OCI-LY7 (cell line): ENCODE measurements around the gene CHAC2. TPM values are rescaled to one million over a fixed set of nuclear protein-coding genes. Genes with fewer than 3 reads are reported as not detected.
"Not testable (repeated sequence)": the region's sequence is repeated elsewhere in the genome, so short reads cannot be mapped to it uniquely, and the experiment has no call there.

ENCODE experiments used
- BruUV-seq: library from RNA; stranded (reverse); fragments of 400-500 nt; replicated peaks from 2 replicates; lab custom pipeline; 2021; lab: Mats Ljungman, UMichigan
- CTCF ChIA-PET: fragments of 300-600 bp; sonication (Branson Sonifier 250); formaldehyde crosslinking; loops from one replicate; lab custom pipeline; 2022; ENCODE audit warnings: antibody characterized with exemption; ENCODE audit not compliant: unreplicated experiment; lab: Charles Lee
- POLR2A ChIA-PET: fragments of 300-600 bp; sonication (Branson Sonifier 250); formaldehyde crosslinking; loops from one replicate; lab custom pipeline; 2022; ENCODE audit warnings: antibody characterized with exemption; lab: Charles Lee
- DNase-seq: peaks from one replicate; pipeline ENCODE4 v3.0.0-alpha.2; 2015; ENCODE audit warnings: low spot score
- H2AFZ ChIP-seq: fragments of 200-600 bp; sonication (generic), shearing (Covaris generic); 2 replicates; pipeline ENCODE4 v1.6.1; 2014; ENCODE audit warnings: mild to moderate bottlenecking, antibody characterized with exemption, low read length, moderate library complexity
- H3K27ac ChIP-seq: fragments of 200-600 bp; sonication (generic); 2 replicates; pipeline ENCODE4 v1.5.1; 2014; ENCODE audit warnings: mixed run types, low read depth, mild to moderate bottlenecking, moderate library complexity, low read length, inconsistent platforms; ENCODE audit not compliant: poor library complexity, severe bottlenecking
- H3K36me3 ChIP-seq: fragments of 200-600 bp; sonication (generic); 2 replicates; pipeline ENCODE4 v1.6.1; 2014; ENCODE audit warnings: mild to moderate bottlenecking, antibody characterized with exemption, low read length, moderate library complexity, mixed read lengths; ENCODE audit not compliant: insufficient read depth
- H3K4me1 ChIP-seq: fragments of 200-600 bp; sonication (generic); 2 replicates; pipeline ENCODE4 v1.5.1; 2014; ENCODE audit warnings: mild to moderate bottlenecking, low read length; ENCODE audit not compliant: insufficient read depth, poor library complexity, severe bottlenecking
- H3K4me2 ChIP-seq: fragments of 200-600 bp; sonication (generic); 2 replicates; pipeline ENCODE4 v1.6.1; 2014; ENCODE audit warnings: mild to moderate bottlenecking, low read length
- H3K4me3 ChIP-seq: fragments of 200-600 bp; sonication (generic); 2 replicates; pipeline ENCODE4 v1.5.1; 2014; ENCODE audit warnings: mild to moderate bottlenecking, low read depth, low read length; ENCODE audit not compliant: poor library complexity, severe bottlenecking
- H3K79me2 ChIP-seq: fragments of 200-600 bp; sonication (generic); 2 replicates; pipeline ENCODE4 v1.6.1; 2016; ENCODE audit warnings: low read depth, mild to moderate bottlenecking, low read length, moderate library complexity, mixed read lengths; ENCODE audit not compliant: insufficient read depth
- H3K9me2 ChIP-seq: fragments of 200-600 bp; sonication (generic); 2 replicates; pipeline ENCODE4 v1.6.1; 2016; ENCODE audit warnings: mild to moderate bottlenecking, low read length, mixed read lengths; ENCODE audit not compliant: insufficient read depth
- H3K9me3 ChIP-seq: fragments of 200-600 bp; sonication (generic); 2 replicates; pipeline ENCODE4 v1.6.1; 2014; ENCODE audit warnings: mild to moderate bottlenecking, mixed run types, low read length, mixed read lengths
- H4K20me1 ChIP-seq: fragments of 200-600 bp; sonication (generic); 2 replicates; pipeline ENCODE4 v1.6.1; 2014; ENCODE audit warnings: mild to moderate bottlenecking, antibody characterized with exemption, low read length, moderate library complexity, mixed read lengths; ENCODE audit not compliant: insufficient read depth
- EZH2phosphoT487 ChIP-seq: fragments of 200-600 bp; sonication (generic); IDR thresholded peaks from 2 replicates; pipeline ENCODE4 v1.6.1; 2018; ENCODE audit warnings: low read depth, borderline replicate concordance, mild to moderate bottlenecking, mixed run types, antibody characterized with exemption, low read length, moderate library complexity, mixed read lengths
- intact Hi-C: fragments of 100-400 bp; cut with micrococcal nuclease; formaldehyde crosslinking; loops from one replicate; pipeline ENCODE4 v1.10.0; 2022; ENCODE audit not compliant: unreplicated experiment
- total RNA-seq, 2 experiments: library from RNA; depleted of rRNA in 1 of 2; stranded (reverse); fragments of >200 nt in 1 of 2; shearing (Covaris generic) in 1 of 2; gene quantifications; 2 replicates each; pipeline ENCODE4 v1.2.3, GENCODE V29; 2014 to 2022
- TF ChIP-seq, protein P1 (sequence below): fragments of 200-600 bp; sonication (generic); conservative IDR thresholded peaks from 2 replicates; pipeline ENCODE4 v1.5.1; 2014; ENCODE audit warnings: mild to moderate bottlenecking, antibody characterized with exemption, low read length, moderate library complexity, mixed read lengths

CHAC2 gene
- total RNA-seq, 2 experiments from 2014 or later = 13.9 to 15.9 TPM

DNA sequence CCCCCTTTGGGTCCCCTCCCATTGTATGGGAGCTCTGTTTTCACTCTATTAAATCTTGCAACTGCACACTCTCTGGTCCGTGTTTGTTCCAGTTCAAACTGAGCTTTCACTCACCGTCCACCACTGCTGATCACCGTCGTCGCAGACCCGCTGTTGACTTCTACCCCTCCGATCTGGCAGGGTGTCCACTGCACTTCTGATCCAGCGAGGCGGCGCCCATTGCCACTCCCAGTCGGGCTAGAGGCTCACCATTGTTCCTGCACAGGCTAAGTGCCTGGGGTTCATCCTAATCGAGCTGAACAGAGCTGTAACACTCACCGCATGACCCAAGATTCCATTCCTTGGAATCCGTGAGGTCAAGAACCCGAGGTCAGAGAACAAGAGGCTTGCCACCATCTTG lies 11.0 kb upstream of the CHAC2 start:
- Histone ChIP-seq H3K4me3 (no peak overlapping the region), H3K79me2 (no peaks in the 10 kb centered on the region), H3K27ac (no peak overlapping the region), H4K20me1 (0 out of 2 replicates have a peak, but pooled peaks cover 3% of the 10 kb centered on the region), H2AFZ (no peak overlapping the region), H3K9me3 (no peaks in the 10 kb centered on the region), H3K4me1 (no peaks in the 10 kb centered on the region), H3K9me2 (no peaks in the 10 kb centered on the region), H3K4me2 (no peak overlapping the region), H3K36me3 (peaks cover 22% of the 10 kb centered on the region)
- intact Hi-C loops = no loop called here
- no peak for DNase-seq
- TF ChIP-seq, protein P1, sequence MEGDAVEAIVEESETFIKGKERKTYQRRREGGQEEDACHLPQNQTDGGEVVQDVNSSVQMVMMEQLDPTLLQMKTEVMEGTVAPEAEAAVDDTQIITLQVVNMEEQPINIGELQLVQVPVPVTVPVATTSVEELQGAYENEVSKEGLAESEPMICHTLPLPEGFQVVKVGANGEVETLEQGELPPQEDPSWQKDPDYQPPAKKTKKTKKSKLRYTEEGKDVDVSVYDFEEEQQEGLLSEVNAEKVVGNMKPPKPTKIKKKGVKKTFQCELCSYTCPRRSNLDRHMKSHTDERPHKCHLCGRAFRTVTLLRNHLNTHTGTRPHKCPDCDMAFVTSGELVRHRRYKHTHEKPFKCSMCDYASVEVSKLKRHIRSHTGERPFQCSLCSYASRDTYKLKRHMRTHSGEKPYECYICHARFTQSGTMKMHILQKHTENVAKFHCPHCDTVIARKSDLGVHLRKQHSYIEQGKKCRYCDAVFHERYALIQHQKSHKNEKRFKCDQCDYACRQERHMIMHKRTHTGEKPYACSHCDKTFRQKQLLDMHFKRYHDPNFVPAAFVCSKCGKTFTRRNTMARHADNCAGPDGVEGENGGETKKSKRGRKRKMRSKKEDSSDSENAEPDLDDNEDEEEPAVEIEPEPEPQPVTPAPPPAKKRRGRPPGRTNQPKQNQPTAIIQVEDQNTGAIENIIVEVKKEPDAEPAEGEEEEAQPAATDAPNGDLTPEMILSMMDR = no peak
- TF ChIP-seq EZH2phosphoT487 = no peak
- BruUV-seq = no TSS peak
- ChIA-PET POLR2A (interaction anchor here (0.6 kb wide), 2 partner anchors 147 to 358 kb away, joined by 3 read pairs; no protein-coding TSS in a partner anchor), CTCF (no interaction called here)

DNA sequence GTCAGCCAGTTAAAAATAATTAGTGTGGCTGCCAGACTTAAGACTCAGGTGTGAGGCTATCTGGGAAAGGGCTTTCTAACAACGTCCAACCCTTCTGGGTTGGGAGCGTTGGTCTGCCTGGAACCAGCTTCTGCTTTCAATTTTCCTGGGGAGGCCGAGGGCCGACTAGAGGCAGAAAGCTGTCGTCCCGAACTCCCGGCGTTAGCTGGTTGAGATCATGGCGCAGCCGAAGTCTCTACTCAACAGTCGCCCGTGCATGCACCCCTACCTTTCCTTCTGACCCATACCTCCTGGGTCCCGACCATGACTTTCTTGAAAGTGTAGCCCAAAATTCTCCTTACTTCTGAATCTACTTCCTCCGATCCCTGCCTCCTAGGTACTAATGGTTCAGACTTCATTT lies 10.4 kb upstream of the CHAC2 start:
- H3K4me3 ChIP-seq, H3K4me2 ChIP-seq, BruUV-seq, CTCF ChIA-PET, H4K20me1 ChIP-seq, H3K9me3 ChIP-seq, intact Hi-C loops, H3K27ac ChIP-seq, H3K4me1 ChIP-seq, H3K9me2 ChIP-seq, DNase-seq, H3K79me2 ChIP-seq, H2AFZ ChIP-seq: not testable (repeated sequence)
- peaks cover 28% of the 10 kb centered on the region for H3K36me3 ChIP-seq
- POLR2A ChIA-PET = interaction anchor here (0.6 kb wide), 2 partner anchors 146 to 357 kb away, joined by 3 read pairs; no protein-coding TSS in a partner anchor

- Histone ChIP-seq H3K27ac (no peak overlapping the region), H2AFZ (no peak overlapping the region), H3K4me3 (no peak overlapping the region), H3K4me1 (peaks cover 30% of the 10 kb centered on the region), H3K9me2 (no peaks in the 10 kb centered on the region), H3K9me3 (no peaks in the 10 kb centered on the region), H4K20me1 (no peaks in the 10 kb centered on the region), H3K4me2 (no peak overlapping the region), H3K79me2 (peaks cover 42% of the 10 kb centered on the region), H3K36me3 (peaks cover 58% of the 10 kb centered on the region)
- ChIA-PET POLR2A (interaction anchor here (0.7 to 1.7 kb wide), 3 partner anchors 17 to 323 kb away, joined by 5 to 7 read pairs (median 5); no protein-coding TSS in a partner anchor), CTCF (no interaction called here)
- TF ChIP-seq, protein P1 = no peak
- no peak for TF ChIP-seq EZH2phosphoT487
- no peak for DNase-seq
- BruUV-seq = no TSS peak
- intact Hi-C loops = loop anchor here (5.0 kb wide), 1 partner anchor 337 kb away; no protein-coding TSS in a partner anchor
Measured at GRCh38 chr2:53765767-53766166, 1.8 kb upstream of the CHAC2 start.
